Common myeloid progenitor, CD34-positive (primary cell): ENCODE results near the gene SCTR.

Experiments used
- CTCF ChIA-PET: fragments of 350-600 bp; sonication (Branson Sonifier 250); formaldehyde crosslinking; loops from one replicate; lab custom pipeline; 2021; ENCODE audit warnings: antibody characterized with exemption; lab: Charles Lee
- POLR2A ChIA-PET: fragments of 350-600 bp; sonication (Branson Sonifier 250); formaldehyde crosslinking; loops from one replicate; lab custom pipeline; 2021; ENCODE audit warnings: antibody characterized with exemption; lab: Charles Lee
- DNase-seq, 3 donors: peaks; one replicate each; pipeline versions ENCODE4 v3.0.0 to v3.0.0-alpha.2; 2013
- H3K27ac ChIP-seq, 2 experiments: 1 replicate in 1 of 2; 2 replicates in 1 of 2; pipeline ENCODE4 v1.7.0; 2013; ENCODE audit warnings: inconsistent platforms in 2 of 2, low read length in 2 of 2, mild to moderate bottlenecking in 2 of 2, low read depth in 1 of 2, moderate library complexity in 1 of 2; ENCODE audit not compliant: severe bottlenecking in 2 of 2, insufficient read depth in 1 of 2, poor library complexity in 1 of 2
- H3K27me3 ChIP-seq, 5 experiments: replicated peaks in 2 of 5; 1 replicate in 3 of 5; 2 replicates in 2 of 5; pipeline versions ENCODE4 v1.6.1 to v1.7.0; 2013; ENCODE audit warnings: low read length in 4 of 5, mild to moderate bottlenecking in 2 of 5, moderate library complexity in 2 of 5, inconsistent platforms in 1 of 5; ENCODE audit not compliant: insufficient read depth in 5 of 5, control insufficient read depth in 4 of 5
- H3K36me3 ChIP-seq, 4 experiments: 1 replicate in 2 of 4; 2 replicates in 2 of 4; pipeline versions ENCODE4 v1.6.1 to v1.7.0; 2013; ENCODE audit warnings: low read length in 3 of 4, control low read depth in 1 of 4, mild to moderate bottlenecking in 1 of 4; ENCODE audit not compliant: control insufficient read depth in 4 of 4, insufficient read depth in 4 of 4
- H3K4me1 ChIP-seq, 4 experiments: 1 replicate in 3 of 4; 2 replicates in 1 of 4; pipeline versions ENCODE4 v1.6.1 to v1.7.1; 2013; ENCODE audit warnings: low read length in 3 of 4, mild to moderate bottlenecking in 3 of 4, control low read depth in 1 of 4, inconsistent platforms in 1 of 4, moderate library complexity in 1 of 4; ENCODE audit not compliant: control insufficient read depth in 4 of 4, insufficient read depth in 4 of 4; ENCODE audit errors: control extremely low read depth in 1 of 4
- H3K4me3 ChIP-seq, 7 experiments: 1 replicate in 4 of 7; 2 replicates in 3 of 7; pipeline versions ENCODE4 v1.5.1 to v1.7.0; 2013; ENCODE audit warnings: mild to moderate bottlenecking in 7 of 7, low read length in 6 of 7, moderate library complexity in 6 of 7, inconsistent platforms in 2 of 7, low read depth in 2 of 7, control low read depth in 1 of 7; ENCODE audit not compliant: insufficient read depth in 4 of 7, control insufficient read depth in 1 of 7; ENCODE audit errors: extremely low read depth in 1 of 7
- H3K9me3 ChIP-seq, 5 experiments: 1 replicate in 4 of 5; 2 replicates in 1 of 5; pipeline versions ENCODE4 v1.6.1 to v1.7.1; 2013; ENCODE audit warnings: low read length in 4 of 5, mild to moderate bottlenecking in 2 of 5, inconsistent platforms in 1 of 5, low read depth in 1 of 5, moderate library complexity in 1 of 5; ENCODE audit not compliant: control insufficient read depth in 4 of 5, insufficient read depth in 2 of 5; ENCODE audit errors: control extremely low read depth in 1 of 5
- WGBS: methylation state at CpG from one replicate; pipeline ENCODE4 v1.1.5; 2013; ENCODE audit not compliant: insufficient coverage; 5-methylcytosine and 5-hydroxymethylcytosine counted together

Gene SCTR

GRCh38 chr2:119485336-119486110, 38.8 kb downstream of the SCTR start:
- Histone ChIP-seq H3K27me3 (no peaks in the 10 kb centered on the region), H3K4me1 (peaks cover 0 to 16% (median 10%) of the 10 kb centered on the region in 4 experiments), H3K9me3 (no peaks in the 10 kb centered on the region), H3K27ac (no peak overlapping the region), H3K4me3 (no peak overlapping the region), H3K36me3 (no peaks in the 10 kb centered on the region)
- CTCF ChIA-PET, result interaction anchor here (0.8 to 4.4 kb wide), 6 partner anchors 8 to 32 kb away, joined by 3 to 25 read pairs (median 3); no protein-coding TSS in a partner anchor
- no peak for DNase-seq
- POLR2A ChIA-PET, result no interaction called here
- 96% methylated on average over 12 of the region's 12 CpGs for WGBS

DNA sequence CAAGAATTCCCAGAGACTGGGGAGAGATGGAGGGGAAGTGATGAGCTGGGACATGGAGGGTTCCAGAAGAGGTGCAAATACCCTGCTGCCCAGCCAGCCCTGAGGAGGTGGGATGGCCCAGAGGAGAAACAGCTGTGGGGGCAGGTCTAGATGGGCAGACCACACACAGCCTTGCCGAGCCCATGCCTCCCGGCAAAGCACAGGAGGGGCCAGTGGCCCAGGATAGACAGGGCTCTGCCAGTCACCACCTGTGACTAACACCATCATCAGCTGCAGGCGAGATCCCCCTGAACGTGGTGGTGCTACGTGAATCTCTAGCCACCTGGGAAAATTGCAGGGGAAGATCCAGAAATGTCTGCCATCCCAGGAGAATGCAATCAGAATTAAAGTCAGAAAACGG, 39.4 kb downstream of the SCTR start:
- ChIA-PET POLR2A (no interaction called here), CTCF (interaction anchor here (2.0 to 4.4 kb wide), 2 partner anchors 9 to 10 kb away, joined by 8 to 25 read pairs; no protein-coding TSS in a partner anchor)
- DNase-seq, result no peak
- 100% methylated on average over 5 of the region's 6 CpGs for WGBS
- Histone ChIP-seq H3K27me3 (no peaks in the 10 kb centered on the region), H3K27ac (no peak overlapping the region), H3K9me3 (no peaks in the 10 kb centered on the region), H3K4me1 (peaks cover 0 to 16% (median 10%) of the 10 kb centered on the region in 4 experiments), H3K36me3 (no peaks in the 10 kb centered on the region), H3K4me3 (no peak overlapping the region)

GRCh38 chr2:119483896-119484718, 40.2 kb downstream of the SCTR start:
- Histone ChIP-seq H3K4me1 (peaks cover 0 to 11% (median 10%) of the 10 kb centered on the region in 4 experiments), H3K27me3 (no peaks in the 10 kb centered on the region), H3K9me3 (no peaks in the 10 kb centered on the region), H3K36me3 (no peaks in the 10 kb centered on the region), H3K27ac (no peak overlapping the region), H3K4me3 (no peak overlapping the region)
- DNase-seq, result no peak
- CTCF ChIA-PET, result interaction anchor here (1.0 to 4.4 kb wide), 5 partner anchors 8 to 78 kb away, joined by 3 to 25 read pairs (median 5); no protein-coding TSS in a partner anchor
- POLR2A ChIA-PET, result no interaction called here
- 96% methylated on average over 8 of the region's 11 CpGs for WGBS

DNA sequence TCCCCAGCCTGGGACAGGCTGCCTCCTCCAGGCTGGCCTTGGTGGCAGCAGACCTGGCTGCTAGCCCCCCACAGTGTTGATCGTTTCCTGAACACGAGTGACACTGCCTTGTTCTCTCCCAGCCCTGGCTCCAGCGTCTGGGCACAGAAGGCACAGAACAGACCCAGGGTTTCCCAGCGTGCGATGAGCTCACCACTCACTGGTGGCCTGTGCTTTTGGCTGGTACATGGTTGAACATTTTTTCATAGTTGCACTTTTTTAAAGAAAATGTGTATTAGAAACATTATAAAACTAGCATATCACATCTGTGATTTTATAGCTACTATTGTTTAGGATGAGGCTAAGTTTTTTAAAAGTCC, 40.9 kb downstream of the SCTR start:
- H3K27ac ChIP-seq, result no peak overlapping the region
- 81% methylated on average over 3 of the region's 5 CpGs for whole genome bisulfite sequencing
- H3K4me1 ChIP-seq, result peaks cover 0 to 11% (median 10%) of the 10 kb centered on the region in 4 experiments
- no peaks in the 10 kb centered on the region for H3K36me3 ChIP-seq
- H3K4me3 ChIP-seq, result no peak overlapping the region
- no peaks in the 10 kb centered on the region for H3K27me3 ChIP-seq
- POLR2A ChIA-PET, result no interaction called here
- H3K9me3 ChIP-seq, result no peaks in the 10 kb centered on the region
- CTCF ChIA-PET, result interaction anchor here (1.0 to 1.3 kb wide), 4 partner anchors 12 to 77 kb away, joined by 3 to 7 read pairs (median 5); no protein-coding TSS in a partner anchor
- no peak for DNase-seq

- Histone ChIP-seq H3K27ac (no peak overlapping the region), H3K4me3 (no peak overlapping the region), H3K4me1 (peaks cover 0 to 7% (median 5%) of the 10 kb centered on the region in 4 experiments), H3K27me3 (no peaks in the 10 kb centered on the region), H3K9me3 (no peaks in the 10 kb centered on the region), H3K36me3 (no peaks in the 10 kb centered on the region)
- WGBS, result 85% methylated on average over 16 of the region's 20 CpGs
- ChIA-PET POLR2A (no interaction called here), CTCF (interaction anchor here (1.2 to 1.3 kb wide), 4 partner anchors 12 to 77 kb away, joined by 5 to 7 read pairs (median 5); no protein-coding TSS in a partner anchor)
- DNase-seq, result peak in 2 of 3 donors; percentile 31 to 36
Observed at GRCh38 chr2:119482481-119483394, 41.5 kb downstream of the SCTR start.

- H3K4me3 ChIP-seq, result no peak overlapping the region
- POLR2A ChIA-PET, result no interaction called here
- no peaks in the 10 kb centered on the region for H3K4me1 ChIP-seq
- no peaks in the 10 kb centered on the region for H3K36me3 ChIP-seq
- no peaks in the 10 kb centered on the region for H3K9me3 ChIP-seq
- no peak for DNase-seq
- WGBS, result 83% methylated on average over 13 of the region's 16 CpGs
- H3K27me3 ChIP-seq, result no peaks in the 10 kb centered on the region
- CTCF ChIA-PET, result interaction anchor here (0.6 to 2.7 kb wide), 7 partner anchors 8 to 75 kb away, joined by 3 to 8 read pairs (median 4); no protein-coding TSS in a partner anchor
- H3K27ac ChIP-seq, result no peak overlapping the region
Observed at GRCh38 chr2:119481501-119482455, 42.5 kb downstream of the SCTR start.
